Left ventricle myocardium superior (tissue), 1 donor: ENCODE data around the gene PDE4B. TPM values are rescaled to one million over a fixed set of nuclear protein-coding genes. Genes with fewer than 3 reads are reported as not detected.
"Not testable (repeated sequence)": the region's sequence is repeated elsewhere in the genome, so short reads cannot be mapped to it uniquely, and the experiment has no call there.

Source experiments
- ATAC-seq: fragments of 200-7000 bp; cut with Tn5 transposase; one replicate; pipeline ENCODE4 v1.9.1; 2020; ENCODE audit warnings: mild to moderate bottlenecking, moderate library complexity
- DNase-seq: peaks from one replicate; pipeline ENCODE4 v3.0.0-alpha.2; 2020
- intact Hi-C: fragments of 100-400 bp; cut with micrococcal nuclease; formaldehyde crosslinking; loops from one replicate; pipeline ENCODE4 v1.11.0; 2022
- total RNA-seq: library from RNA; stranded (reverse); fragmentation: NEBNext Ultra II Directional; extraction: Animal tissue kit (Norgen Biotek cat#: 25700); gene quantifications from one replicate; pipeline ENCODE4 v1.2.1, GENCODE V29; 2021
- donor health status: DM: no; HTN: yes; CAD: no; lungs with severe emphysema.

PDE4B gene
- total RNA-seq, 1 donor from 2014 or later = 19.4 TPM

DNA sequence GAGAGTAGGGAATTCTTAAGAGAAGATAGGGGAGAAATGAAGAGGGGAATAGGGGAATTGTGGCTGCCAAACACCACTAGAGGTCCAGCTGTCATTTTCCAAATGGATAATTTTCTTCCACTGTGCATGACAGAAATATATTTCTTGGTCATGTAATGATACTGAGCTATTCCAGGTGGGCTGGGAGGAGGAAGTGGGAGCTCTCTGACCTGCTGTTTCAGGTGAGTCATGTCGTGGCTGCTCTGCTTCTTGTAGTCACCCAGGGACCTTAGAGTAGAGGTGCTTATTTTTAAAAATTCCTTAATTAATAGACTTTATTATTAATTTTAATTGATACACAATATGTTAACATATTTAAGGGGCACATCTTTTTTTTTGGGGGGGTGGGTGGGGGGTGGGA lies 11.9 kb downstream of the PDE4B start:
- DNase-seq = no peak
- intact Hi-C loops = no loop called here

DNA sequence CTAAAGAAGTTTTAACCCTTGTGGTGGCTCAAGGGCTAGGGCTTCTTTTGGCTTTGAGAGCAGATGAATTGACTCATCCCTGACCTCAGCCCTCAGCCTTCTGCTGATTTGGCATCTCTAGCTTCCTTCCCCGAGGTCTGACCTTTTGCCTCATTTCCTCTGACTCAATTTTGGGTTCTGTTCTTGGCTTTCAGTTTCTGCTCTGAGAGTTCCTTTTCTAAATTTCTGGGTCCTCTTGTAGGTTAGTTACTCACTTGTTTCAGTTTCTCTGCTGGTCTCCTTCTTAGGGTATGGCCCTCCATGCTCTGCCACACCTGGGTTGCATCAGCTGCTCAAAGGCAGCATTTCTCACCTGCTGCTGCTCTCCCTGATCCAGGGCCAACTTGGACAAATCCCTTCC lies 19.4 kb downstream of the PDE4B start:
- peak; percentile 54 for ATAC-seq
- DNase-seq = no peak
- intact Hi-C loops = no loop called here

More for the DNA sequence above, 11.9 kb downstream of the PDE4B start:
- ATAC-seq = no peak

DNA sequence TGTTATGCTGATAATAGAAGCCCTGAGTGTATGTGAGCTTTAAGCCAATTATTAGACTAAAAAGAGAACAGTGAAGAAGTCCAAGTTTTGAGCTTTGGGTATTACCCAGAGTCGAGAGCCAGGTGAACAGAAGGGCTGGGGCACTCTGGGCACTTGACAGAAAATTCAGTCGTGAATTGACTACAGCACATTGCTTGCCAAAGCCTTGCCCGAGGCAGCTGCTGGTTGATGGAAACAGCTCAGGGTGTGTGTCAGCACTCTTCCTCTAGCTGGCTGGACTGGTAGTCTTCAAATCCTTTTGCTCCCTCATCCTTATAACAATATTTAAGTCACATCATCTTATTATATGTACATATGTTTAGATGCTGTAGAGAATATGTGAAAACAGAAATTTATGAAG lies 21.3 kb downstream of the PDE4B start:
- intact Hi-C loops = no loop called here
- no peak for DNase-seq
- ATAC-seq = no peak

DNA sequence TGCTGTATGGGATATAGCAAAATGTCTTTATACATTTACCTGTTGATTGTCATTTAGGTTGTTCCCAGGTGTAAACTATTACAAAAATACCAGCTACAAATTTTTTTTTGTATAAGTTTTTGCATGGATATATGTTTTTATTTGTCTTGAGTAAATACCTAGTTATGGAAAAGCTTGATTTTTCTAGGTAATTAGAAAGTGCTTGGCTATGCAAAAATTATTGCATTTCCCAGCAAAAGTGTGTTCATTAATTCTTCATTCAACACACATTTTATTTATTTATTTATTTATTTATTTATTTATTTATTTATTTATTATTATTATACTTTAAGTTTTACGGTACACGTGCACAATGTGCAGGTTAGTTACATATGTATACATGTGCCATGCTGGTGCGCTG lies 22.1 kb downstream of the PDE4B start:
- ATAC-seq (no peak), DNase-seq (no peak)
- intact Hi-C loops = no loop called here

DNA sequence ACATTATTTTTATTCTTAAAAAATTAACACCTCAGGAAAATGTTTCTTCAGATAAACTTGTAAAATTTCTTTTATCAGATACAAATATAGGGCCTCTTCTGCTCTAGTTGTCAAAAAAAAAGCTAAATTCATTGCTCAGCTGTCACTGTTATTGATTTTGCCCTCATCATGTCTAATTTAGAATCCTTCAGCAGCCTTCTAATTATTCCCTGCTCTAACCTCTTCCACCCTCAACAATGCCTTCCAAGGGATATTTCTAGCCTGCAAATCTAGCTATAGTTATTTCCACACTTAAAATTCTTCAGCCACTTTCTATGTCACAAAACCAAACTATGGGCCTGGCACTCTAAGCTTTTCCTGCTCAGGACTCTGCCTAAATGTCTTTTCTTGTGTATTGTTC lies 25.2 kb downstream of the PDE4B start:
- DNase-seq (no peak), ATAC-seq (no peak)
- intact Hi-C loops = no loop called here

DNA sequence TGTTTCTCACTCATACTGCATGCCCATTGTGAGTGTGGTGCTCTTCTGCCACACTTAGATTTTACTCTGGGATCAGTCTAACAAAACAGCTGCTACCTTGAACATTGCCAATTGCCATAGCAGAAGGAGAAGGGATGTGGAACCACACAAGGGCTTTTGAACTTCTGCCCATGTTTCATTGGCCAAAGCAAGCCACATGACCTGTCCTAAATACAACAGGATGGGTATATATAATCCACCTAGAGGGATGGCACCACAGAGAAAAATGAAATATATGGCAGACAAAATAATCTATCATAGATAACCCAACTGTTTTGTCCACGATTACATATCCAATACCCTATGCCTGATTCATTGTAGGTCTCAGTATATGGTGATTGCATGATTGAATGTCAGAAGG lies 26.3 kb downstream of the PDE4B start:
- DNase-seq = no peak
- intact Hi-C loops = no loop called here
- ATAC-seq = no peak

DNA sequence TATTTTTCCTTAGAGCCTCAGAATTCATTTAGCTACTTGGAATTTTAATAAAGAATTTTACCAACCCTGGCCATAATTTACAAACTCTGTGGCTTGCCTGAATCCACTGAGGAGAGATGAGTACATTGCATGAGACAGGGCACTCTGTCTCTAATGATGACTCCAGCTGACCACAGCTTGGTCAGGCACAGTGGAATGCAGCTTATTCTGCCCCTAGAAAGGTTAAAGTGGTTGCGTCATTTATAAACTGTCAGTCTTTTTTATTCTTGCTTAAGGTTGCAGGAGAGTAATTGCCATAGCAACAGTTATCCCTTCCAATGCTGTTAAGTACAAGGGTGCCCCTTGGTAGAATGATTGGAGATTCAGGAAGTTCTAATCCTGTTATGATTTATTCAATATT lies 28.3 kb downstream of the PDE4B start:
- ATAC-seq (no peak), DNase-seq (no peak)
- intact Hi-C loops = no loop called here

DNA sequence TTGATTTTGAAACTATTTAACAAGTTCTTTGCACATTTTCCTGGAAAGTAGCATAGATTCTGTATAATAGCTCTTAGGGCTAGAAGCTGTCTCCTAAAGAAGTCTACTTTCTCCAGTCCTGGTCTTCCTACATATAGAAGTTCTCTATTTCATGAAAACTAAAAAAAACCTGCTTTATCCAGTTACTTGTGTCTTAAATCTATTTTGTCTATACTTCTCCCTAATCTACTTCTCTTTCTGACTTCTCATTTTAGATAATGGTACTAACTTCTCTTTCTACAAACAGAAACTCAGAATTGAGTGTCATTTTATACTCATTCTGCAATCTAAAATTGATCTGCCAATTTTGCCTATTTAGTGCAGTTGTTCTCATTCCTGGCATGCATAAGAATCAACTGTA lies 28.7 kb downstream of the PDE4B start:
- intact Hi-C loops = no loop called here

DNA sequence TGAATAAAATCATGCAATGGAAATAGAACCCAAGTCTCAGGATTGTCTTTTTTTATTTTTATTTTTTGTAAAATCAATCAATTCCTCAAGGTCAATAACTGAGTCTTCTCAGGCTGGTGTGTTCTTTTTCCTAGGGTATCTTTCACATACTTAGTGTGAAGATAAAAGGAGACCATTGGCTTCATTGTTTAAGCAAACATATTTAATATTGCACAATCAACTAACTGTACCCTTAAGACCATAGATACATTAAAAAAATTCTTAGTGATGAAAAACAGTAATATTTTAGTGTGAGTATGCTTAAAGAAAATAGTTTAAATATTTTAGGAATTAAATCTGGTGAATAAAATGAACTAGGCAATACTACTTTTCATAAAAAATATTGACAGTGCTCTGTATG lies 31.4 kb downstream of the PDE4B start:
- ATAC-seq = no peak
- intact Hi-C loops = no loop called here
- DNase-seq = no peak

More for the DNA sequence above, 28.7 kb downstream of the PDE4B start:
- DNase-seq = no peak
- no peak for ATAC-seq

DNA sequence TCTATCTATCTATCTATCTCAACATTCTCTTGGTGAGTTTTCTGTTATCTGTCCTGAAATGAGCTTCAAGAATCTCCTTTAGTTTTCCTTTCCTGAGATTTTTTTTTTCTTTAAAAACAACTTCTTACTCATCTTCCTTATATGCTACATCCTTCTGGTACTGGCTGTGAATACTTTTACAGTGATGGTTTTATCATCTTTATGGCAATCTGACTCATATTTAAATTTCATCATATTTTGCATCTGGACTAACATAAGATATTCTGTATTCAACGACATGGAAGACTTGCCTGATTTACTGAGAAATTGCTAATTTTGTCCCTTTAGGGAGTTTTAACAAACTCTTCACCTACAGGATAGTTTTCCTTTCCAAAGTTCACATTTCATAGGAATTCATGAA lies 33.0 kb downstream of the PDE4B start:
- no peak for ATAC-seq
- intact Hi-C loops = no loop called here
- DNase-seq = no peak

DNA sequence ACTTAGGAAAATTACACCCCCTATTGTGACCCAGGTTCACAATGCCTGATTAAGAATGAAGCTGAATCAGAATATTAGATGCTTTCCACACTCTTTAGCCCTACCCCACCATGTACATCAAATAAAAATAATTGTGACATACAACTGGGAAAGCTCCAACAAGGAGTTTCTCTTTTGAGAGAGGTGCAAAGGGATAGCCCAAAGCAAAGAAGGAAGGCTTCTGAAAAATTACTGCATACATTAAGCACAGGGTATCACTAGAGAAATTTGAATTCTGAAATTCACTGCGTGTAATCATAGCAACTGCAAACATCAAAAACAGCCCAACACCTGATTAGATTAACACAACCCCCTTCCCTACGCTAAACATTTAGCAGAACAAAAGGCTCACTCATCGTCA lies 34.1 kb downstream of the PDE4B start:
- ATAC-seq (no peak), DNase-seq (no peak)
- intact Hi-C loops = no loop called here

DNA sequence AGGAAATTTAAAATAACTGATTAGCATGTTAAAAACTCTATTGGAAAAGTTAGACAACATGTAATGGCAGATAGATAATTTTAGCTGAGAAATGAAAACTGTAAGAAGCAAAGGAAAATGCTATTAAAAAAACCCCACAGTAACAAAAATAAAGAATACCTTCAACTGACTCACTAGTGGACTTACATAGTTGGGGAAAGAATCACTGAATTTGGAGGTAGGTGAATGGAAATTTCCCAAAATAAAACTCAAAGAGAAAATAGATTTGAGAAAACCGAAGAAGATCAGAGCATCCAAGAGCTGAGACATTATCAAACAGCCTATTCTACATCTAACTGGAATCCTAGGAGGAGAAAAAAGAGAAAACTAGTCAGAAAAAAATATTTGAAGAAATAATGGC lies 34.7 kb downstream of the PDE4B start:
- no peak for DNase-seq
- ATAC-seq = no peak
- intact Hi-C loops = no loop called here

DNA sequence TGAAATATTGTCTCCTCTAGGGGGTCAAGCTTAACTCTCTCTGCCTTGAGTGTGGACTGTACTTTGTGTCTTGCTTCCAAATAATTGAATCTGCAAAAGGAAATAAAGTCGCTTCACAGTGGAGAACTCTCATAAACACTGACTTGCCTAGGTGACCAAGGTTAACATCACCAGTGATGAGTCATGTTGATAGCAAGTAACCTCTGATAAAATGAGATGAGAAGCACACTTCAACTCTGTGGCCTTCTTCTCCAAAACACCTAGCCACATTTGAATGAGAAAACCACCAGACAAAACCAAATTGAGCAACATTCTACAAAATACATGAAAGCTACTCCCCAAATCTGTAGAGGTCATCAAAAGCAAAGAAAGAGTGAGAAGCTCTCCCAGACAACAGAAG lies 37.6 kb downstream of the PDE4B start:
- no peak for ATAC-seq
- intact Hi-C loops = no loop called here
- DNase-seq = no peak

DNA sequence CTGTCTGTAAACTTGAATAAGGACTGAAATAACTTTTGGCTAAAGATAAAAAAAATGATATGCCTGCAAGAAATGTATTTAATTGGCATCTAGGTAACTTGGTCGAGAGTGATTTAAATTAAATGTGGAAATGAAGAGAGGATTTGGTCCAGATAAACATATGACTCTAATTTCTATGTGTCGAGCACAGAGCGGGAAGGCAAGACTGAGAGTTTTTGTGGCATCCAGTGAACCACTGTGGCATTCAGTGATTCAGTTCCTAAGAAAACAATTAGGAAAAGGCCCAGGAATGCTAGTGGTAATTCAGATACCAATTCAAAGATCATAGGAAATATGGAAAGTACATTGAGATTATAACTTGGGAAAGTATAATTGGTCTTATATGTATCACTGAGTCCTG lies 39.6 kb downstream of the PDE4B start:
- no peak for DNase-seq
- intact Hi-C loops = no loop called here
- no peak for ATAC-seq

DNA sequence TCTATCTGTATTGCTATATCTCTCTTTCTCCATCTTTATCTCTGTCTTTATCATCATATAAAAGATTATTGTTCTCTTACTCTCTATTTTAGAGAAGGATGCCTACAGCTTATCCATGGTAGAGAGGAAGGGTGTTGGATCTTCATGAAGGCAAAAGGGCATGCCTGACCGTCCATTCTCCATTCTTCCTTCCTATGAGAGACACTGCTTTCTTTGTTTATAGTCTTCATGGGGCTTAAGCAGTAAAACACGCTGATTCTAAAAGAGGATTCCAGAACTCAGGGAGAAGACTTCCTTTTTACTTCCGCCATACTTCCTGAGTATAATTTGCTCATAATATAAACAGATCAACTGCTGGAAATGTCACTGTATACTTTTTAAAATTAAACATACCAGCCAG lies 44.0 kb downstream of the PDE4B start:
- no peak for DNase-seq
- intact Hi-C loops = no loop called here
- no peak for ATAC-seq

DNA sequence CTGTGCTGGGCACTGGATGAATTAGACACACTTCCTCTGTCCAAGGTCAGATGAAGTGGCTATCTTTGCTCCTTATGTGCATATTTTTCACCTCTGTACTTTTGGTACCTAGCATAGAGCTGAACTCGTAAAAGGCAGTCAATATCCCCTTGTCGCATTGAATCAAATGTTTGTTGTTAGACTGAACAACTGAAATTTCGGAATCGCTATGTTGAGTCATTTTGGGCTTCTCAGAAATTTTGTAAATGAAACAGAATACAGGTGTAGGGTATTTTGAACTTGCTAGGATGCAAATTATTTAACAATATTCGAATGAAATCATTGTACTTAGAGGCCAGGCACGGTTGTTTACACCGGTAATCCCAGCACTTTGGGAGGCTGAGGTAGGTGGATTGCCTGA lies 48.0 kb downstream of the PDE4B start:
- intact Hi-C loops = no loop called here
- DNase-seq (no peak), ATAC-seq (no peak)

DNA sequence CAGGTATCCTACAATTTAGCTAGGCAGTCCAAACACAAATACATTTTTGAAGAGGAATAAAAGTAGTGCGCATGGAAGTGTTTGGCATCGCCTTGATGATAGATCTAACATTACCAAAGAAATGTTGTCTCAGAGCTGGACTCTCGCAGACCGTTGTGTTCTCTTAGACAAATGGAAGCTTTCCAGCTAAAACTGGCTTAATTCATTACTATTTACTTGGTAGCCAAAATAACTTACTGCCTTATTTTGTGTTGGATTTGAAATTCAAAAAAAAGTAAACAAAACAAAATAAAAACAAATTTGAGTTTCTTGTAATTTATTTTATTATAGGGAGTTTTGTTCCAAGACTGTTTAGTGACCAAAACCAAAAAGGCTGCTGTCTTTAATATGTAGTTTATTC lies 51.6 kb downstream of the PDE4B start:
- DNase-seq = no peak
- intact Hi-C loops = no loop called here
- ATAC-seq = no peak

DNA sequence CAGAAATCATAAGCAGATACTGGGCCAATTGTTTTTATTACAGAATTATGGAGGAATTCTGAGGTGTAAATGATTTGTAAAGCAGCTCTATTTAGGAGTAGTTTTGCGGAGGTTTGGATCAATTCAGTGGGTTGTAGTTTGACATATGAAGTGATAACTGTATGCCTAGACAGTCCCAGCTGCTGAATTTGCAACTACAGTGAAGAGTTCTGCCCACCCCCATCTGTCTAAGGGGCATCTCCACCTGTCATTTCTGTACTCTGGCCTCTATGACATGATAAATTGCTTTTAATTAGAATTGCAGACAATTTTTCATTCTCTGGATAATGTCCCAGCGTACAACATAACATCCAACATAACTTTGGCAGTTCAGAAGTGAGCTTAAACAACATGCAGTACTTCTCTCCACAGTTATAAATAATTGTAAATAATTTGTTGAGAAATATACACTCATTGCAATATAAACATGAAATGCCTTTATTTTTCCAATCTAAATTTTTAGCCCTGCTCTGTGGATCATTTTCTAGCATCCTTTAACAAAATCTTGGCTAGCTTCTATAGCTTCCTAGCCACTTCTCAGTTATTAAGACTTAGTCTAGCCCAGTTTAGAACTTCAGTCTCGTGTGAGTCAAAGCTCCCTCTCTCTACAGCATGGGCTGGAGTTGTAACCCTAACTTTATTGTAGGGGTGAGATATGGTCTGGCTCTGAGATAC lies 52.3 kb downstream of the PDE4B start:
- ATAC-seq (no peak), DNase-seq (no peak)
- intact Hi-C loops = no loop called here

DNA sequence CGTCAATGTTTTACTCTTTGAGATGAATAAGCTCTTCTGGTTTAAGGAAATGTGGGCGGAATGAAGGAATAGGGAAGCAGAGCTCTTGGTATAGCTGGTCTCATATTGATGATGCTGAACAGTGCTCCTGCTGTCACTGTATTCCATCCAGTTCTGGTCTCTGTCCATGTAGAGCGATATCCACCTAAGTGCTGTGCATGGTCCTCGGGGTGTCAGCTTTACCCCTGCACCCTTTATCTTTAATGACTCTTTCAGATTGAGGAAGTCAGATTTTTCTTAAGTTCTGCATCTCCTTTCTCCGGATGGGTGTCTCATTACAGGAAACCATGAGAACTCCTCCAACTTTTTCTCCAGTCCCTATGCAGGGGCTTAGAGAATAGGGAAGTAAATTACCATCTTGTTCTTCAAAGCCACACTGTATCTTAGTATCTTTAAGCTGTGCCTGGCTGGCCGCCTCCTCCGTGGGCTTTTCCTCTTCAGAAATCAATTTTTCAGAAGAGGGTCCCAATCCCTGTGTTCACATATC lies 52.9 kb downstream of the PDE4B start:
- intact Hi-C loops = no loop called here
- ATAC-seq = no peak
- DNase-seq = no peak

DNA sequence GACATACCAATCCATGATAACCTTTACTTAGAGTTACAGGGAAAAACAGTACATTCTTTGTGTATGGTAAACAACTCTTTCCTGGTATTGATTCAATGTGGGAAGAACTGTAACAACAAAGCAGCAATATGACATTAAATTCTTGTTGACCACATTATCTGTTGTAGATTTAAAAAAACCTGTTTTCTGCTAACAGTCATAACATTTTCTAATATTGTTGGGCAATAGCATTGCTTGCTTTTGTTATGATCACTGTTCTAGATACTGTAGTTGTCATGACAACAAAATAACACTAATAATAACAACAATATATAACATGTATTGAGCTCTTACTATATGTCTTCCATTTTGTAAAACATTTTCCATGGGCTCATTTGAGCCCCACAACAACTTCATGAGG lies 54.2 kb downstream of the PDE4B start:
- intact Hi-C loops = no loop called here
- DNase-seq (no peak), ATAC-seq (no peak)

DNA sequence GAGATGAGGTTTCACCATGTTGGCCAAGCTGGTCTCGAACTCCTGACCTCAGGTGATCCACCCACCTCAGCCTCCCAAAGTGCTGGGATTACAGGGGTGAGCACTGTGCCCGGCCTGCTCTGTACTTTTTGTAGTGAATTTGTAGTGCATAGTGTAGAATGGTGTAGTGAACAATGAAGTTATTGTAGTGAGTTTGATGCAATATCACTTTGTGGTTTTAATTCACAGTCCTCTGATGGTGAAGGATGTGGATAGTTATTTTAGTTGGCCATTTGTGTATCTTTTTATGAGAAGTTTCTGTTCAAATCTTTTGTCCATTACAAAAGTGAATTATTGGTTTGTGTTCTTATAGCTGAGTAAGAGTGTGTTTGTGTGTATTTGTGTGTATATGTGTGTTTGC lies 57.6 kb downstream of the PDE4B start:
- intact Hi-C loops = no loop called here
- DNase-seq = no peak
- no peak for ATAC-seq

DNA sequence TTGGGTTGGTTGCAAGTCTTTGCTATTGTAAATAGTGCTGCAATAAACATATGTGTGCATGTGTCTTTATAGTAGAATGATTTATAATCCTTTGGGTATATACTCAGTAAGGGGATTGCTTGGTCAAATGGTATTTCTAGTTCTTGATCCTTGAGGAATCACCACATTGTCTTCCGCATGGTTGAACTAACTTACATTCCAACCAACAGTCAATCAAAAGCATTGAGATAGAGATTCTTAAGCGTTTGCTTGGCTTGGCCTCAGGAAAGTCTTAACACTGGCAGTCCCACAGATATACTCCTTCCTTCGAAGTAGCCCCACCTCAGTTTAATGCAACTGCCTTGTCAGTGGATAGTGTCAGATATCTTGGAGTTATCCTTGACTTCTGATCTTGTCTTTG lies 63.9 kb downstream of the PDE4B start:
- DNase-seq, ATAC-seq, intact Hi-C loops: not testable (repeated sequence)
